Breast epithelium (tissue), 4 donors: ENCODE results near the gene NFIX. TPM values are rescaled to one million over a fixed set of nuclear protein-coding genes. Genes with fewer than 3 reads are reported as not detected.

Experiments
- DNase-seq, 2 donors: peaks; one replicate each; pipeline ENCODE4 v3.0.0-alpha.2; 2019; ENCODE audit warnings: low spot score in 2 of 2
- H3K27ac ChIP-seq, 2 donors: fragments of 200-600 bp; sonication (generic) in 1 of 2; one replicate each; pipeline ENCODE4 v1.5.1; 2016 to 2019; ENCODE audit warnings: mild to moderate bottlenecking in 1 of 2
- H3K27me3 ChIP-seq, 2 donors: fragments of 200-600 bp; sonication (generic) in 1 of 2; one replicate each; pipeline versions ENCODE4 v1.5.1 to v1.6.0; 2017 to 2019; ENCODE audit warnings: control low read depth in 1 of 2, mild to moderate bottlenecking in 1 of 2
- H3K36me3 ChIP-seq: fragments of 200-600 bp; one replicate; pipeline ENCODE4 v1.5.1; 2019
- H3K4me1 ChIP-seq, 2 donors: fragments of 200-600 bp; sonication (generic); one replicate each; pipeline ENCODE4 v1.5.1; 2016 to 2019; ENCODE audit warnings: control low read depth in 1 of 2
- H3K4me3 ChIP-seq, 3 donors: fragments of 200-600 bp; sonication (generic); 1 replicate in 2 of 3; 2 replicates in 1 of 3; pipeline ENCODE4 v1.5.1; 2016 to 2019; ENCODE audit warnings: mild to moderate bottlenecking in 3 of 3, moderate library complexity in 2 of 3
- H3K9me3 ChIP-seq, 2 donors: fragments of 200-600 bp; sonication (generic) in 1 of 2; one replicate each; pipeline ENCODE4 v1.5.1; 2016 to 2019; ENCODE audit warnings: control low read depth in 1 of 2
- CTCF ChIP-seq, 3 donors: fragments of 450-650 bp; IDR thresholded peaks; one replicate each; pipeline ENCODE4 v1.5.1; 2016 to 2017; ENCODE audit warnings: antibody characterized with exemption in 3 of 3, mild to moderate bottlenecking in 3 of 3, moderate library complexity in 3 of 3
- POLR2A ChIP-seq: fragments of 450-650 bp; IDR thresholded peaks from one replicate; pipeline ENCODE4 v1.6.1; 2016; ENCODE audit warnings: antibody characterized with exemption, mild to moderate bottlenecking, moderate library complexity
- POLR2AphosphoS5 ChIP-seq, 3 donors: sonication (generic); formaldehyde crosslinking; IDR thresholded peaks; one replicate each; pipeline ENCODE4 v1.6.1; 2017; ENCODE audit warnings: antibody characterized with exemption in 3 of 3
- intact Hi-C: fragments of 100-400 bp; cut with DNase I; formaldehyde crosslinking; loops from one replicate; pipeline ENCODE4 v1.15.1; 2023; ENCODE audit warnings: low total_unique reads
- total RNA-seq, 3 donors: library from RNA; depleted of rRNA; stranded (reverse); fragments of >200 nt; gene quantifications; one replicate each; pipeline ENCODE4 v1.1.0, GENCODE V29; 2016

Gene NFIX
- total RNA-seq, 3 donors from 2014 or later, result 43.6 to 53.9 (median 52.8) TPM

GRCh38 chr19:13032837-13033236 is 37.6 kb downstream of the NFIX start:
- DNase-seq, result no peak
- TF ChIP-seq POLR2A (no peak), POLR2AphosphoS5 (IDR thresholded peaks at IDR 0.05) (no peak), CTCF (IDR thresholded peaks at IDR 0.05) (no peak)
- H3K27me3 ChIP-seq, result no peaks in the 10 kb centered on the region
- H3K27ac ChIP-seq, result peak overlapping the region; percentile 95
- H3K4me1 ChIP-seq, result peaks cover 13 to 76% of the 10 kb centered on the region in 2 donors
- no peak overlapping the region for H3K4me3 ChIP-seq
- intact Hi-C loops, result no loop called here
- no peaks in the 10 kb centered on the region for H3K36me3 ChIP-seq
- no peaks in the 10 kb centered on the region for H3K9me3 ChIP-seq

GRCh38 chr19:13033244-13033643 is 38.0 kb downstream of the NFIX start:
- DNase-seq, result no peak
- Histone ChIP-seq H3K27ac (peak overlapping the region; percentile 95), H3K4me1 (peaks cover 16 to 80% of the 10 kb centered on the region in 2 donors), H3K27me3 (no peaks in the 10 kb centered on the region), H3K4me3 (no peak overlapping the region), H3K36me3 (no peaks in the 10 kb centered on the region), H3K9me3 (no peaks in the 10 kb centered on the region)
- TF ChIP-seq POLR2AphosphoS5 (IDR thresholded peaks at IDR 0.05) (no peak), POLR2A (no peak), CTCF (IDR thresholded peaks at IDR 0.05) (no peak)
- intact Hi-C loops, result no loop called here

- TF ChIP-seq POLR2A, result no peak
- peak; percentile 50 to 82 (median 65) for TF ChIP-seq CTCF (IDR thresholded peaks at IDR 0.05)
- peak; percentile 15 to 45 (median 40) for TF ChIP-seq POLR2AphosphoS5 (IDR thresholded peaks at IDR 0.05)
- Histone ChIP-seq H3K27me3 (no peaks in the 10 kb centered on the region), H3K9me3 (no peaks in the 10 kb centered on the region), H3K4me3 (no peak overlapping the region), H3K36me3 (no peaks in the 10 kb centered on the region), H3K27ac (peak overlapping the region; percentile 95), H3K4me1 (peaks cover 16 to 79% of the 10 kb centered on the region in 2 donors)
- intact Hi-C loops, result no loop called here
- DNase-seq, result peak; percentile 77 to 83
Observed at GRCh38 chr19:13033819-13034611, 38.7 kb downstream of the NFIX start.

GRCh38 chr19:13034636-13035035 is 39.4 kb downstream of the NFIX start:
- Histone ChIP-seq H3K9me3 (no peaks in the 10 kb centered on the region), H3K27ac (peak overlapping the region; percentile 95), H3K36me3 (no peaks in the 10 kb centered on the region), H3K4me1 (peaks cover 11 to 85% of the 10 kb centered on the region in 2 donors), H3K4me3 (no peak overlapping the region), H3K27me3 (no peaks in the 10 kb centered on the region)
- intact Hi-C loops, result no loop called here
- no peak for DNase-seq
- TF ChIP-seq CTCF (IDR thresholded peaks at IDR 0.05) (no peak), POLR2AphosphoS5 (IDR thresholded peaks at IDR 0.05) (no peak), POLR2A (no peak)

GRCh38 chr19:13035820-13036365 is 40.6 kb downstream of the NFIX start:
- H3K27ac ChIP-seq, result peak overlapping the region; percentile 95 to 97
- intact Hi-C loops, result no loop called here

More at GRCh38 chr19:13035820-13036365, 40.6 kb downstream of the NFIX start:
- Histone ChIP-seq H3K4me3 (no peak overlapping the region), H3K4me1 (peaks cover 16 to 91% of the 10 kb centered on the region in 2 donors), H3K27me3 (no peaks in the 10 kb centered on the region), H3K9me3 (no peaks in the 10 kb centered on the region), H3K36me3 (no peaks in the 10 kb centered on the region)
- no peak for TF ChIP-seq POLR2A
- no peak for TF ChIP-seq POLR2AphosphoS5 (IDR thresholded peaks at IDR 0.05)
- no peak for TF ChIP-seq CTCF (IDR thresholded peaks at IDR 0.05)
- no peak for DNase-seq
